ENCODE data around the gene CHRDL2. TPM values are rescaled to one million over a fixed set of nuclear protein-coding genes. Genes with fewer than 3 reads are reported as not detected.

Gene CHRDL2
- total RNA-seq, 1 experiment from 2014 or later = 0.39 TPM

DNA sequence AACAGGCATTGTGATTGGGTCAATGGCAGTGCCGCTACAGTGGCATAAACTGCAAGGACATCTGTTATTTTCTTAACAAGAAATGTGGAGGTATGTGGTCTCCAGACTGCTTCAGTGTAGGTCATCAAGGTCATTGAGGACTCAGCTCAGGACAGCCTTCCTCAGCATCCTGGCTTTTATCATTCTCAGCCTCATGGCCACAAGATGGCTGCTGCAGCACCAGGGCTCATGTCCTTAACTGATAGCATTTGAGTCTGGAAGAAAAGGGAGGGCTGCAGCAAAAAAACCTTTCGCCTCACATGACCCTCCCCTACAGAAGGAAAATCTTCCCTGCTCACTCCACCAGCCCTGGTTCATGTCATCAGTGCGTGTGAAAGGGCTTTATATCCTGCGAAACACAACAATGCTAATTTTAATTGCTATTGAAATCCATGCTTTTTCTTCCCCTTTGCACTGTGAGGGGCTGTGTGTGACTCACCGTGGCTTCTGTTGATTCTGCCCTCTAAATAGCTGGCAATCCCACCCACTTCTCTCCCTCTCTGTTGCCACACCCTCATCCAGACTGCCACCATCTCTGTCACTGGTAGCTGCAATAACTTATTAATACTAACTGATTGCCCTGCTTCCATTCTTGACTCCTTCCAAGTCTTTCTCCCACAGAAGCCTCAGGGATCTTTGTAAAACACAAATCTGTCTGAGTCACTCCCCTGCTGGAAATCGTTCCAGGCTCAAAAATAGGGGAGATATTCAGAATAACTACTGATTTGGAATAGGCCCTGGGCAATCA is 43.8 kb downstream of the CHRDL2 start:
- H3K79me2 ChIP-seq (ENCODE audit: insufficient read depth, low read length) = no peaks in the 10 kb centered on the region
- H3K4me2 ChIP-seq (ENCODE audit: insufficient read depth, insufficient read length, low read length) = no peak overlapping the region

More for the DNA sequence above, 43.8 kb downstream of the CHRDL2 start:
- Histone ChIP-seq H2BK5ac (ENCODE audit: insufficient read length, low read length) (no peak overlapping the region), H3K23me2 (ENCODE audit: insufficient read length, low read depth, low read length, poor library complexity, severe bottlenecking) (no peaks in the 10 kb centered on the region), H4K20me1 (ENCODE audit: control insufficient read depth, insufficient read depth, insufficient read length) (no peaks in the 10 kb centered on the region), H3K4me1 (ENCODE audit: insufficient read depth, low read length) (no peaks in the 10 kb centered on the region), H3K79me1 (ENCODE audit: insufficient read depth, low read depth, low read length, poor library complexity, severe bottlenecking) (no peaks in the 10 kb centered on the region), H3K9ac (ENCODE audit: extremely low read depth, insufficient read length, low read length) (no peak overlapping the region), H4K8ac (replicated peaks; ENCODE audit: insufficient read length, low read depth, low read length) (no peak overlapping the region), H2BK20ac (ENCODE audit: low read depth, low read length, poor library complexity, severe bottlenecking) (no peak overlapping the region), H2AK5ac (ENCODE audit: insufficient read length, low read length) (no peak overlapping the region), H3T11ph (ENCODE audit: low read length) (no peak overlapping the region), H3K56ac (ENCODE audit: insufficient read length, low read depth, low read length) (no peak overlapping the region), H3K18ac (ENCODE audit: insufficient read length, low read depth, low read length) (no peak overlapping the region), H3K27me3 (ENCODE audit: insufficient read depth, low read length) (no peaks in the 10 kb centered on the region), H3K9me3 (ENCODE audit: control insufficient read depth, low read depth, low read length) (no peaks in the 10 kb centered on the region), H4K91ac (ENCODE audit: insufficient read length, low read depth, low read length) (no peak overlapping the region), H3K27ac (ENCODE audit: insufficient read length, low read depth, low read length) (no peak overlapping the region), H2AFZ (ENCODE audit: low read length) (no peak overlapping the region), H3K4ac (ENCODE audit: low read depth, low read length) (no peak overlapping the region), H2BK12ac (ENCODE audit: insufficient read length, low read depth, low read length) (no peak overlapping the region), H3K14ac (ENCODE audit: insufficient read depth, low read length) (no peak overlapping the region), H2BK15ac (ENCODE audit: low read depth, low read length) (no peak overlapping the region), H3K23ac (ENCODE audit: insufficient read length, low read depth, low read length) (no peak overlapping the region), H4K5ac (ENCODE audit: insufficient read length, low read depth, low read length) (no peak overlapping the region), H2BK120ac (ENCODE audit: low read depth, low read length, poor library complexity, severe bottlenecking) (no peak overlapping the region)
- H3K27ac Mint-ChIP-seq = no peak overlapping the region
- WGBS (ENCODE audit: extremely low coverage, insufficient read length, low lambda C conversion rate) = no CpG with 5 or more reads among the region's 6 CpGs
- no peak overlapping the region for H3K4me3 Mint-ChIP-seq
- no peaks in the 10 kb centered on the region; a peak in 1 of 7 replicates for H3K36me3 Mint-ChIP-seq (ENCODE audit: insufficient read depth in 1 of 3, low read depth in 3 of 3)
- TF ChIP-seq, protein P1, sequence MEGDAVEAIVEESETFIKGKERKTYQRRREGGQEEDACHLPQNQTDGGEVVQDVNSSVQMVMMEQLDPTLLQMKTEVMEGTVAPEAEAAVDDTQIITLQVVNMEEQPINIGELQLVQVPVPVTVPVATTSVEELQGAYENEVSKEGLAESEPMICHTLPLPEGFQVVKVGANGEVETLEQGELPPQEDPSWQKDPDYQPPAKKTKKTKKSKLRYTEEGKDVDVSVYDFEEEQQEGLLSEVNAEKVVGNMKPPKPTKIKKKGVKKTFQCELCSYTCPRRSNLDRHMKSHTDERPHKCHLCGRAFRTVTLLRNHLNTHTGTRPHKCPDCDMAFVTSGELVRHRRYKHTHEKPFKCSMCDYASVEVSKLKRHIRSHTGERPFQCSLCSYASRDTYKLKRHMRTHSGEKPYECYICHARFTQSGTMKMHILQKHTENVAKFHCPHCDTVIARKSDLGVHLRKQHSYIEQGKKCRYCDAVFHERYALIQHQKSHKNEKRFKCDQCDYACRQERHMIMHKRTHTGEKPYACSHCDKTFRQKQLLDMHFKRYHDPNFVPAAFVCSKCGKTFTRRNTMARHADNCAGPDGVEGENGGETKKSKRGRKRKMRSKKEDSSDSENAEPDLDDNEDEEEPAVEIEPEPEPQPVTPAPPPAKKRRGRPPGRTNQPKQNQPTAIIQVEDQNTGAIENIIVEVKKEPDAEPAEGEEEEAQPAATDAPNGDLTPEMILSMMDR (conservative IDR thresholded peaks at IDR 0.05) = no peak
- DNase-seq = no peak
- peaks cover 11 to 19% of the 10 kb centered on the region in 2 experiments for H3K4me1 Mint-ChIP-seq
- peaks cover 7% of the 10 kb centered on the region for H3K27me3 Mint-ChIP-seq (ENCODE audit: low read depth)
- no peaks in the 10 kb centered on the region for H3K9me3 Mint-ChIP-seq
